H1 (cell line): Measurements from ENCODE around the gene ZNF451. TPM values are rescaled to one million over a fixed set of nuclear protein-coding genes. Genes with fewer than 3 reads are reported as not detected.

Experiments used
- CTCF ChIA-PET: fragments of 300-600 bp; sonication (Branson Sonifier 250); formaldehyde crosslinking; loops from one replicate; lab custom pipeline; 2021; ENCODE audit not compliant: partially characterized antibody; lab: Charles Lee
- POLR2A ChIA-PET: fragments of 300-600 bp; sonication (Branson Sonifier 250); formaldehyde crosslinking; loops from one replicate; lab custom pipeline; 2021; ENCODE audit warnings: inconsistent platforms; ENCODE audit not compliant: partially characterized antibody; lab: Charles Lee
- DNase-seq, 2 experiments: peaks; one replicate each; pipeline versions ENCODE4 v3.0.0 to v3.0.0-alpha.2; 2010 to 2022; ENCODE audit warnings: low spot score in 2 of 2, low read depth in 1 of 2, mixed read lengths in 1 of 2
- FAIRE-seq: peaks from 2 replicates; lab custom pipeline; 2011; peaks lifted over from hg19 to GRCh38; lab: Jason Lieb, UNC
- H2AFZ ChIP-seq: 2 replicates; pipeline ENCODE4 v1.8.1; 2012; ENCODE audit warnings: low read length, inconsistent platforms
- H2AK5ac ChIP-seq: 2 replicates; pipeline ENCODE4 v1.6.1; 2013; ENCODE audit warnings: low read depth, low read length
- H2BK120ac ChIP-seq: replicated peaks from 2 replicates; pipeline ENCODE3; 2013; ENCODE audit warnings: low read depth, low read length, inconsistent platforms
- H2BK12ac ChIP-seq: 2 replicates; pipeline ENCODE4 v1.6.1; 2013; ENCODE audit warnings: low read depth, low read length
- H2BK15ac ChIP-seq: 2 replicates; pipeline ENCODE4 v1.6.1; 2013; ENCODE audit warnings: low read length
- H2BK20ac ChIP-seq: 2 replicates; pipeline ENCODE4 v1.6.1; 2013; ENCODE audit warnings: low read length
- H2BK5ac ChIP-seq: 2 replicates; pipeline ENCODE4 v1.6.1; 2013; ENCODE audit warnings: low read depth, low read length
- H3K14ac ChIP-seq: 2 replicates; pipeline ENCODE4 v1.6.1; 2013; ENCODE audit warnings: inconsistent platforms; ENCODE audit not compliant: insufficient read length
- H3K18ac ChIP-seq: 2 replicates; pipeline ENCODE4 v1.6.1; 2013; ENCODE audit warnings: low read length; ENCODE audit errors: extremely low read depth
- H3K23ac ChIP-seq: 2 replicates; pipeline ENCODE4 v1.6.1; 2013; ENCODE audit warnings: inconsistent platforms; ENCODE audit not compliant: insufficient read length
- H3K23me2 ChIP-seq: 2 replicates; pipeline ENCODE4 v1.6.1; 2013; ENCODE audit warnings: low read depth, low read length
- H3K27ac ChIP-seq: 2 replicates; pipeline ENCODE4 v1.6.1; 2011; ENCODE audit warnings: low read depth, low read length, inconsistent platforms
- H3K27me3 ChIP-seq, 4 experiments: replicated peaks in 1 of 4; 1 replicate in 1 of 4; 2 replicates in 3 of 4; pipeline versions ENCODE4 v1.6.1 to v1.8.1; 2011 to 2013; ENCODE audit warnings: low read length in 3 of 4, mild to moderate bottlenecking in 3 of 4, inconsistent platforms in 2 of 4, mixed read lengths in 2 of 4, moderate library complexity in 1 of 4; ENCODE audit not compliant: control insufficient read depth in 3 of 4, insufficient read depth in 3 of 4; ENCODE audit errors: extremely low read depth in 1 of 4
- H3K36me3 ChIP-seq, 4 experiments: 2 replicates each; pipeline versions ENCODE4 v1.6.1 to v1.8.1; 2011 to 2013; ENCODE audit warnings: mild to moderate bottlenecking in 4 of 4, low read length in 3 of 4, moderate library complexity in 2 of 4, control low read depth in 1 of 4, inconsistent platforms in 1 of 4; ENCODE audit not compliant: insufficient read depth in 4 of 4, control insufficient read depth in 2 of 4
- H3K4ac ChIP-seq: replicated peaks from 2 replicates; pipeline ENCODE3; 2013; ENCODE audit warnings: low read length, low read depth, mixed read lengths, inconsistent platforms; ENCODE audit not compliant: insufficient read length
- H3K4me1 ChIP-seq, 4 experiments: replicated peaks in 1 of 4; 1 replicate in 1 of 4; 2 replicates in 3 of 4; pipeline versions ENCODE4 v1.6.1 to v1.8.1; 2011 to 2013; ENCODE audit warnings: low read length in 3 of 4, inconsistent platforms in 2 of 4, mixed read lengths in 1 of 4; ENCODE audit not compliant: insufficient read depth in 4 of 4, control insufficient read depth in 3 of 4
- H3K4me2 ChIP-seq, 2 experiments: 2 replicates each; pipeline versions ENCODE4 v1.6.1 to v1.8.1; 2011 to 2013; ENCODE audit warnings: low read depth in 2 of 2, low read length in 2 of 2, control low read depth in 1 of 2, inconsistent platforms in 1 of 2, mild to moderate bottlenecking in 1 of 2; ENCODE audit not compliant: insufficient read depth in 1 of 2
- H3K4me3 ChIP-seq, 4 experiments: fragments of 200-600, 300-600 bp in 1 of 4; sonication (generic), shearing (Covaris generic), sonication (Bioruptor Twin) in 1 of 4; 2 replicates each; pipeline versions ENCODE4 v1.5.1 to v1.8.1; 2011 to 2016; ENCODE audit warnings: low read length in 4 of 4, low read depth in 3 of 4, control low read depth in 2 of 4, inconsistent platforms in 2 of 4, mild to moderate bottlenecking in 2 of 4, mixed read lengths in 1 of 4, moderate library complexity in 1 of 4; ENCODE audit not compliant: insufficient read depth in 2 of 4; ENCODE audit errors: extremely low read depth in 1 of 4
- H3K56ac ChIP-seq: replicated peaks from 2 replicates; pipeline ENCODE3; 2013; ENCODE audit warnings: low read depth, mild to moderate bottlenecking, mixed read lengths, low read length, inconsistent platforms; ENCODE audit not compliant: insufficient read length
- H3K79me1 ChIP-seq: 2 replicates; pipeline ENCODE4 v1.6.1; 2013; ENCODE audit warnings: low read depth, low read length, control low read depth
- H3K79me2 ChIP-seq, 2 experiments: 2 replicates each; pipeline versions ENCODE4 v1.6.1 to v1.8.1; 2012 to 2013; ENCODE audit warnings: low read length in 2 of 2, mild to moderate bottlenecking in 2 of 2, inconsistent platforms in 1 of 2; ENCODE audit not compliant: insufficient read depth in 2 of 2, control insufficient read depth in 1 of 2
- H3K9ac ChIP-seq, 4 experiments: replicated peaks in 1 of 4; 1 replicate in 1 of 4; 2 replicates in 3 of 4; pipeline versions ENCODE4 v1.6.1 to v1.8.1; 2011 to 2013; ENCODE audit warnings: low read depth in 3 of 4, low read length in 3 of 4, control low read depth in 2 of 4, mild to moderate bottlenecking in 2 of 4, moderate library complexity in 2 of 4, inconsistent platforms in 1 of 4; ENCODE audit errors: extremely low read depth in 1 of 4
- H3K9me3 ChIP-seq, 2 experiments: 2 replicates each; pipeline versions ENCODE4 v1.6.1 to v1.8.1; 2012 to 2013; ENCODE audit warnings: mild to moderate bottlenecking in 2 of 2, moderate library complexity in 2 of 2, control low read depth in 1 of 2, inconsistent platforms in 1 of 2, low read depth in 1 of 2, low read length in 1 of 2, mixed read lengths in 1 of 2; ENCODE audit not compliant: insufficient read depth in 2 of 2
- H4K20me1 ChIP-seq, 2 experiments: replicated peaks in 1 of 2; 2 replicates each; pipeline versions ENCODE3 to v1.8.1; 2011 to 2013; ENCODE audit warnings: inconsistent platforms in 2 of 2, low read length in 2 of 2, mild to moderate bottlenecking in 1 of 2; ENCODE audit not compliant: insufficient read depth in 2 of 2, control insufficient read depth in 1 of 2
- H4K5ac ChIP-seq: 2 replicates; pipeline ENCODE4 v1.6.1; 2013; ENCODE audit warnings: low read length, low read depth, mixed read lengths, inconsistent platforms; ENCODE audit not compliant: insufficient read length
- H4K8ac ChIP-seq: 2 replicates; pipeline ENCODE4 v1.8.0; 2013; ENCODE audit warnings: mild to moderate bottlenecking, moderate library complexity, low read length, inconsistent platforms; ENCODE audit not compliant: insufficient read depth; ENCODE audit errors: extremely low read depth
- H4K91ac ChIP-seq: replicated peaks from 2 replicates; pipeline ENCODE3; 2013; ENCODE audit warnings: low read length, mixed read lengths, inconsistent platforms; ENCODE audit not compliant: insufficient read length
- POLR2A ChIP-seq, 2 experiments: IDR thresholded peaks; 1 replicate in 1 of 2; 2 replicates in 1 of 2; pipeline ENCODE4 v1.6.1; 2011; ENCODE audit warnings: low read depth in 2 of 2, low read length in 2 of 2, mild to moderate bottlenecking in 2 of 2; ENCODE audit errors: control extremely low read depth in 1 of 2
- TBP ChIP-seq: IDR thresholded peaks from 2 replicates; pipeline ENCODE4 v1.6.1; 2011; ENCODE audit warnings: low read depth, low read length, improper control_type of control experiment
- WGBS, 2 experiments: shearing (Covaris generic) in 1 of 2; methylation state at CpG; one replicate each; pipeline versions ENCODE4 v1.1.6 to v1.1.7; 2013 to 2015; ENCODE audit warnings: low lambda C conversion rate in 2 of 2, mixed read lengths in 2 of 2, inconsistent platforms in 1 of 2, low coverage in 1 of 2, missing lambda C conversion rate in 1 of 2; ENCODE audit not compliant: insufficient replicate concordance in 2 of 2, insufficient coverage in 1 of 2, insufficient read length in 1 of 2; ENCODE audit errors: extremely low coverage in 1 of 2, missing lambda C conversion rate in 1 of 2; 5-methylcytosine and 5-hydroxymethylcytosine counted together
- polyA plus RNA-seq, 7 experiments: library from polyadenylated mRNA; depleted of rRNA in 3 of 7; stranded (reverse) in 5 of 7; unstranded in 2 of 7; fragments of >200 nt in 5 of 7; fragments of 200-250 nt in 2 of 7; gene quantifications; 1 replicate in 5 of 7; 2 replicates in 1 of 7; 4 replicates in 1 of 7; pipeline versions ENCODE4 v1.2.1 to v1.2.3, GENCODE V29; 2011 to 2013; ENCODE audit warnings: missing spikeins in 2 of 7, mixed read lengths in 2 of 7
- total RNA-seq: library from RNA; stranded (reverse); fragmentation: NEBNext Ultra II Directional; extraction: Animal tissue kit (Norgen Biotek cat#: 25700); gene quantifications from 2 replicates; pipeline ENCODE4 v1.2.1, GENCODE V29; 2021

ZNF451 gene
- total and polyA plus RNA-seq, 2 of the 8 experiments (the other 6 are each of a cell fraction or from before 2014, with no cell fraction given): 10.7 to 56.8 TPM

DNA sequence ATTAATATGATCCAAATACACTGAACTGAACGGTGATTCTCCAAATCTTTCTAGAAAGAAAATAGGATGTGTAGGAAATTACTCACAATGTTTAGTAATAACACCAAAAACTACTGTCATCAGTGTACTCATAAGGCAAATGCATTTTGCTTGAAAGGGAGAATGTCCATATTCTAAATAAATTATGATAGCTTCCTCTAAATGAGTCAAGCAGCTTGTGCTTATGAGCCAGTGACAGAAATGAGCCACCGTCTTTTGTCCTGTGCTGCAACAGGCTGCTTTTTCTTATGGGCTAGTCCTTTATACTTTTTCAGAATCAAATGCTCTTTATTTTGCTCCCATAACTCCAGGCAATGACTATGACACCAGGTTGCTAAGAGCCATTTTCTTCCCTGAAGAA lies 4.5 kb upstream of the ZNF451 start:
- Histone ChIP-seq H3K23ac (no peak overlapping the region), H3K36me3 (no peaks in the 10 kb centered on the region), H2BK120ac (no peak overlapping the region), H3K27ac (no peak overlapping the region), H2BK5ac (no peak overlapping the region), H3K4ac (no peak overlapping the region), H3K79me2 (no peaks in the 10 kb centered on the region), H3K27me3 (no peaks in the 10 kb centered on the region), H4K8ac (no peak overlapping the region), H2AFZ (no peak overlapping the region), H4K91ac (no peak overlapping the region), H3K14ac (no peak overlapping the region), H4K20me1 (no peaks in the 10 kb centered on the region), H4K5ac (no peak overlapping the region), H3K4me3 (no peak overlapping the region), H3K18ac (no peak overlapping the region), H2BK20ac (no peak overlapping the region), H3K23me2 (no peaks in the 10 kb centered on the region), H3K9ac (no peak overlapping the region), H3K9me3 (no peaks in the 10 kb centered on the region), H2BK15ac (no peak overlapping the region), H3K4me2 (no peak overlapping the region), H2BK12ac (no peak overlapping the region), H3K4me1 (peaks cover 0 to 3% (median 2%) of the 10 kb centered on the region in 4 experiments; a peak in 4 of 7 replicates), H2AK5ac (no peak overlapping the region), H3K79me1 (no peaks in the 10 kb centered on the region), H3K56ac (no peak overlapping the region)
- FAIRE-seq (no peak), DNase-seq (no peak)
- CTCF ChIA-PET: interaction anchor here (0.6 kb wide), 1 partner anchor 122 kb away, joined by 3 read pairs; no protein-coding TSS in a partner anchor
- no peak for TF ChIP-seq TBP
- TF ChIP-seq POLR2A (IDR thresholded peaks at IDR 0.05; ENCODE audit: control extremely low read depth in 1 of 2, low read depth in 2 of 2, low read length in 2 of 2): no peak
- 95% methylated on average over 2 of the region's 2 CpGs; no CpG with 5 or more reads in 1 of the 2 experiments for WGBS, 2 experiments
- POLR2A ChIA-PET: no interaction called here
